Measurements from ENCODE around the gene ARHGAP28. TPM values are rescaled to one million over a fixed set of nuclear protein-coding genes. Genes with fewer than 3 reads are reported as not detected.
"Not testable (repeated sequence)": the region's sequence is repeated elsewhere in the genome, so short reads cannot be mapped to it uniquely, and the experiment has no call there.

ARHGAP28 gene
- polyA plus RNA-seq, 4 donors = 66.6 to 84.3 (median 77.5) TPM

- no peak for DNase-seq (ENCODE audit: low read depth in 4 of 4, low spot score in 3 of 4)
Measured at GRCh38 chr18:6773777-6774176, 44.3 kb downstream of the ARHGAP28 start.

GRCh38 chr18:6775237-6775636 is 45.7 kb downstream of the ARHGAP28 start:
- DNase-seq (ENCODE audit: low read depth in 4 of 4, low spot score in 3 of 4) = no peak

- DNase-seq (ENCODE audit: low read depth in 4 of 4, low spot score in 3 of 4) = no peak
Measured at GRCh38 chr18:6775702-6776101, 46.2 kb downstream of the ARHGAP28 start.

- no peak for DNase-seq (ENCODE audit: low read depth in 4 of 4, low spot score in 3 of 4)
Measured at GRCh38 chr18:6776188-6776587, 46.7 kb downstream of the ARHGAP28 start.

- DNase-seq (ENCODE audit: low read depth in 4 of 4, low spot score in 3 of 4) = no peak
Measured at GRCh38 chr18:6777509-6777908, 48.0 kb downstream of the ARHGAP28 start.

GRCh38 chr18:6778459-6779247 is 49.1 kb downstream of the ARHGAP28 start:
- DNase-seq (ENCODE audit: low read depth in 4 of 4, low spot score in 3 of 4) = no peak

- no peak for DNase-seq (ENCODE audit: low read depth in 4 of 4, low spot score in 3 of 4)
Measured at GRCh38 chr18:6781142-6781714, 51.7 kb downstream of the ARHGAP28 start.

- DNase-seq (ENCODE audit: low read depth in 4 of 4, low spot score in 3 of 4) = no peak
Measured at GRCh38 chr18:6781796-6782195, 52.3 kb downstream of the ARHGAP28 start.

GRCh38 chr18:6782861-6783260 is 53.3 kb downstream of the ARHGAP28 start:
- no peak for DNase-seq (ENCODE audit: low read depth in 4 of 4, low spot score in 3 of 4)

- no peak for DNase-seq (ENCODE audit: low read depth in 4 of 4, low spot score in 3 of 4)
Measured at GRCh38 chr18:6784046-6784445, 54.5 kb downstream of the ARHGAP28 start.

- no peak for DNase-seq (ENCODE audit: low read depth in 4 of 4, low spot score in 3 of 4)
Measured at GRCh38 chr18:6785001-6785400, 55.5 kb downstream of the ARHGAP28 start.

GRCh38 chr18:6785411-6785810 is 55.9 kb downstream of the ARHGAP28 start:
- DNase-seq (ENCODE audit: low read depth in 4 of 4, low spot score in 3 of 4) = no peak

- DNase-seq (ENCODE audit: low read depth in 4 of 4, low spot score in 3 of 4) = no peak
Measured at GRCh38 chr18:6792391-6792790, 62.9 kb downstream of the ARHGAP28 start.

GRCh38 chr18:6793455-6793854 is 63.9 kb downstream of the ARHGAP28 start:
- no peak for DNase-seq (ENCODE audit: low read depth in 4 of 4, low spot score in 3 of 4)

GRCh38 chr18:6793986-6794385 is 64.5 kb downstream of the ARHGAP28 start:
- no peak for DNase-seq (ENCODE audit: low read depth in 4 of 4, low spot score in 3 of 4)

- no peak for DNase-seq (ENCODE audit: low read depth in 4 of 4, low spot score in 3 of 4)
Measured at GRCh38 chr18:6795307-6795706, 65.8 kb downstream of the ARHGAP28 start.

- DNase-seq (ENCODE audit: low read depth in 4 of 4, low spot score in 3 of 4) = no peak
Measured at GRCh38 chr18:6796511-6796910, 67.0 kb downstream of the ARHGAP28 start.

GRCh38 chr18:6797171-6797570 is 67.7 kb downstream of the ARHGAP28 start:
- DNase-seq (ENCODE audit: low read depth in 4 of 4, low spot score in 3 of 4) = no peak

- no peak for DNase-seq (ENCODE audit: low read depth in 4 of 4, low spot score in 3 of 4)
Measured at GRCh38 chr18:6798896-6799295, 69.4 kb downstream of the ARHGAP28 start.

- not testable (repeated sequence) for DNase-seq (ENCODE audit: low read depth in 4 of 4, low spot score in 3 of 4)
Measured at GRCh38 chr18:6800309-6800708, 70.8 kb downstream of the ARHGAP28 start.

- no peak for DNase-seq (ENCODE audit: low read depth in 4 of 4, low spot score in 3 of 4)
Measured at GRCh38 chr18:6807515-6808257, 78.2 kb downstream of the ARHGAP28 start.

- no peak for DNase-seq (ENCODE audit: low read depth in 4 of 4, low spot score in 3 of 4)
Measured at GRCh38 chr18:6810191-6810590, 80.7 kb downstream of the ARHGAP28 start.

Measured in right renal pelvis (tissue), 4 donors.